ENCODE data around the gene SLC22A5.
"Not testable (repeated sequence)": the region's sequence is repeated elsewhere in the genome, so short reads cannot be mapped to it uniquely, and the experiment has no call there.

Gene SLC22A5

DNA sequence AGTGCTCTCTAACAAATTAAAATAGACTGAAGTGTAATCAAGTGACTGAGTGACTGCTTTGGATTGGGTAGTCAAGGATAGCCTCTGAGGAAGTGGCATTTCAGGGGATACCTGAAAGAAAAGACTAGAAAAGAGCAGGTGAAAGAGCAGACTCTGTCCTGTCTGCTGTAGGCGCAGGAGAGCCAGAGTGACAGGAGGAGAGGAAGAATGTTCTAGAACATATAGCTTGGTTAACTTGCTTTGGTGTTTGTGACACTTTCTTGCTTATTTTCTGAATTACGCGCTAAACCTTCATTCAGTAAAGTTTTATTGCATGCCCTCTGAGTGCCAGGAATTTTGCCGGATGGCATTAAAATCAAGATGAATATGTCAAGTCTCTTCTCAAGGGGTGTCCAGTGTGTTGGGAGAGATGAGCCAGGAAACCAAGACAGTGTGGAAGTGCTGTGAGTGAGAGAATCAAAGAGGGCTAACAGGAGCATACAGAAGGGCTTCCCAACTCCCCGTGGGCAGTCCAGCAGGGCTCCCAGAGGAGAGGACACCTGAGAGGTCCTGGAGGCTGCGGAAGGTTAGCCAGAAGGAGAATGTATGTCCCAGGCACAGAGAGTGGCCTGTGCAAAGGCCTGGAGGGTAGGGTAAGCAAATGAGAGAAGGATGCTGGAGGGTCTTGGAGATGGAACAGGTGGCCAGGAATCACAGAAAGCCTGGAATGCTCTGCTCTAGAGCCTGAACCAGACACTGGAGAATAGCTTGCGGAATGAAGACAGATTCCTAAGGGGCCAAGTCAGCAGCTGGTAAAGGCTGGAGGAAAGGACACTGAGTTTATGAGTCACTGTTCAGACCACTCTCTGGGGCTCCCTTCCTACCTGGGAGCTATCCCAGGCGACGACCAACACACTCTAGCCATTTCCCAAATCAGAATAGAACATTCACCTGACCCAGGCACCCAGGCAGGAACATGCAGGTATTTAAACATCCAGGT is 59.3 kb downstream of the SLC22A5 start:
- DNase-seq: no peak

- DNase-seq: no peak
Observed at GRCh38 chr5:132429463-132430440, 60.2 kb downstream of the SLC22A5 start.

DNA sequence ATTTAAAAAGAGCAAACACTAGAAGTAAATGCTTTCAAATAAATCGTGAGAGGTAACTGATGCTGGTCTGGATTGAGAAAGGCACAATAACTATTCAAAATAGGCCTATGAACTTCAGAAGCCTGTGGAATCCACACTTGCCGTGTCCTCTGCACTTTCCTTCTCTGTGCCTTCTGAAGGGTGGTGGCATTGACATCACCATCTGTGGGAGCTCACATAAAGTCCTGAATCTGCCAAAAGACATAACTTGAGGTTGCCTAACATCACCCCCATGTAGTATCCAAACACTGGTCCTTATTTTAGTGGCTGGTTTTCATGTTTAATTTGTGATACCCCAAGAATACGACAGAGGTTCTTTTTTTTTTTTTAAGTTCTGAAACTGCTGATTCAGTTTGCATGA is 61.2 kb downstream of the SLC22A5 start:
- DNase-seq: no peak

DNA sequence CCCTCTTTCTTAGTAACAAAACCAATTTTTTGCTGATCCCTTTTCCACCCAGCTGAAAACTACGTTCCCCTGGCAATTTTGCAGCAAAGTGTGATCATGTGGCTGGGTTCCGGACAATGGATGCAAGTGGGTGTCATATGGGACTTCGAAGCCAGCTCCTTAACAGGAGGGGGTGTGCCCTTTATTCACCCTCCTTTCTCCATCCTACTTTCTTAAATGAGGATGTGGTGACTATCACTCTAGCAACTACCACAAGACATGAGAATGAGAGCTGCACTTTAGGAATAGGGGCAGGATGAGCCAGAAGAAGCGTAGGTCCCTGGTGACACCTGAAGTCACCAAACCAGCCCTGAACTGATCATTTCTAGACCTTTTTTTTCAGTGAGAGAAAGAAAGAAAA is 62.1 kb downstream of the SLC22A5 start:
- no peak for DNase-seq

GRCh38 chr5:132433141-132433540 is 63.6 kb downstream of the SLC22A5 start:
- DNase-seq: no peak

- no peak for DNase-seq
Observed at GRCh38 chr5:132434416-132435286, 65.1 kb downstream of the SLC22A5 start.

GRCh38 chr5:132435447-132435846 is 65.9 kb downstream of the SLC22A5 start:
- DNase-seq: no peak

GRCh38 chr5:132435886-132436285 is 66.4 kb downstream of the SLC22A5 start:
- DNase-seq: no peak

DNA sequence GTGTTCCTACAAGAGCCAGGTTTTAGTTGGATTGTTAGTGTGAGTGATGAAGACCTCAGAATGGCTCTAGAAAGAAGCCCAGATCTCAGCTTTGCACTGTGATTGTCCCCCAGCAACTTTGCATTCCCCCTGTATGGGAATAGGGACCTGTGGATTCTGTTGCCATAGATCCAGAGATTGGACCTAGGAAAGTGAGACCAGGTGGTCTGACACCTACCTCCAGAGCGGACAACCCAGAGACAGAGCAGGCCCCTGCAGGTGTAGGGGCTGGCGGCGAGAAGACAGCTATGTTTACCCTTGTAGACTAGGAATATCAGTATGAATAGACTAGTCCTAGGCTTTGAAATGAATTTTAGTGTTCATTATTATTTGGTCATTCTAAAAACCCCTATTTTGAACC is 67.4 kb downstream of the SLC22A5 start:
- no peak for DNase-seq

DNA sequence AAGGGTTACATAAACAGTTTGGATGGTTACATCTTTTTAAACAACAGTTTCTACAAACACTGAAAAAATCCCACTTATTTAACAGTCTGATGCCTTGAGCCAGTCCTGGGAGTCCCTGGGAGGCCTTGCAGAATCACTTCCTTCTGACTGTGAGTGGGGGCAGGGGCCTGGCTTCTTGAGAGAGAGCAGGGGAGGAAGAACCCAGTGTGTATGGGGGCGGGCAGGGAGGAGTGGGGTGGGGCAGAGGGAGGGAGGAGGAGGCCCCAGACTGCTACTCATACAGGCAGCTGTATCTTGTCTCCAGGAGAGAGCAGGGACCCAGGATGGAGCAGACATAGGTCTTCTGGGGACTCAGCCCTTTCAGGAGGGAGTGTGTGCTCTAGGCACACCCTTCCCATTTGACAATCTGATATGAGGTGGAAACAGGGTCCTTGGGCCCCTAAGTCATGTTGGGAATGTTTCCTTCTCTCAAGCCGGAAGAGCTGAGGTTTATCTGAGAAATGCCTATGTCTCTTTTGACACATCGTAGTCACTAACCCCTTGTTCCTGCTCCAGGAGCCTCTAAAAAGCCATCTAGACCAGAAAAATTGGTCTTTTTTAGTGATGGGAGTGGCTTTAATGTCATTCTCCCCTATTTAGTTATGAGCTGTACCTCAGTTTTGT is 68.2 kb downstream of the SLC22A5 start:
- peak; percentile 40 for DNase-seq

- DNase-seq: not testable (repeated sequence)
Observed at GRCh38 chr5:132438267-132438645, 68.7 kb downstream of the SLC22A5 start.

- no peak for DNase-seq
Observed at GRCh38 chr5:132438917-132439316, 69.4 kb downstream of the SLC22A5 start.

- no peak for DNase-seq
Observed at GRCh38 chr5:132439521-132440089, 70.1 kb downstream of the SLC22A5 start.

GRCh38 chr5:132444061-132444460 is 74.6 kb downstream of the SLC22A5 start:
- no peak for DNase-seq
